Stimulated activated CD4-positive, alpha-beta T cell treated with anti-CD3 and anti-CD28 coated beads, TNF-alpha, amount 100 ng/mL, for 24 hours (primary cell): Measurements from ENCODE around the gene FBXW4.

Source experiments
- DNase-seq, 3 experiments: peaks; one replicate each; pipeline ENCODE4 v3.0.0-alpha.2; 2020; ENCODE audit warnings: low read depth in 3 of 3

FBXW4 gene, protein sequence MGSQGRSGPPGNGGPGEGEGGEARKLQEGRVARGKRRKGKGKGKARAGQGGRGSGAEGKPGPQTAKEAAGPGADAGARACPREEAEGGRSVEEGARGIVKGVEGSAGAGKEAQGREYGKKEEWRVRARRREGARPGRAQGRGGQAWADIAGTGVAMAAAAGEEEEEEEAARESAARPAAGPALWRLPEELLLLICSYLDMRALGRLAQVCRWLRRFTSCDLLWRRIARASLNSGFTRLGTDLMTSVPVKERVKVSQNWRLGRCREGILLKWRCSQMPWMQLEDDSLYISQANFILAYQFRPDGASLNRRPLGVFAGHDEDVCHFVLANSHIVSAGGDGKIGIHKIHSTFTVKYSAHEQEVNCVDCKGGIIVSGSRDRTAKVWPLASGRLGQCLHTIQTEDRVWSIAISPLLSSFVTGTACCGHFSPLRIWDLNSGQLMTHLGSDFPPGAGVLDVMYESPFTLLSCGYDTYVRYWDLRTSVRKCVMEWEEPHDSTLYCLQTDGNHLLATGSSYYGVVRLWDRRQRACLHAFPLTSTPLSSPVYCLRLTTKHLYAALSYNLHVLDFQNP

DNA sequence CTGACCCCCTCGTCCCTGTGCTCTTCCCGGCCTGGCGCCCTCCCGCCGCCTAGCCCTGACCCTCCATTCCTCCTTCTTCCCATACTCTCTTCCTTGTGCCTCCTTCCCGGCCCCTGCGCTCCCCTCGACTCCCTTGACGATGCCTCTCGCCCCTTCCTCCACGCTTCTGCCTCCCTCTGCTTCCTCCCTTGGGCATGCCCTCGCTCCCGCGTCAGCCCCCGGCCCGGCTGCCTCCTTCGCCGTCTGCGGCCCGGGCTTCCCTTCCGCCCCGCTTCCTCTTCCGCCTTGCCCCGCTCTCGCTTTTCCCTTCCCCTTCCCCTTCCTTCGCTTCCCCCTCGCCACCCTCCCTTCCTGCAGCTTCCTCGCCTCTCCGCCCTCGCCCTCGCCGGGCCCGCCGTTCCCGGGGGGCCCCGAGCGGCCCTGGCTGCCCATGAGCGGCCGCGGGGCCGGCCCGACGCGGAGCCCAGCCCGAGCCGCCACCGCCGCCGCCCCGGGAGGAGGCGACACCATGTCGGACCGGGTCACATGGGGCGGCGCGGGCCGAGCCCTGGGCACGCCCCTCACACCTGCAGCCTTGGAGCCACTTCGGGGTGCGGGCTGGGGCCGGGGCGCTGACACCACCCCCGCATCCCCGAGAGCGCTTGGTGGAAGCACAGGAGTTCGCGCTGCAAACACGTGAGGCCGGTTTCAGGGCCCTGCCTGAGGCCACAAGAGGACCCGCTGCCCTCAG, at the start of gene FBXW4:
FBXW4 (minus strand) TSS at position 497 of the 730 bp plus-strand sequence; CDS start at position 432, 65 bp downstream.
- peak; percentile 42 to 77 (median 55) for DNase-seq

DNA sequence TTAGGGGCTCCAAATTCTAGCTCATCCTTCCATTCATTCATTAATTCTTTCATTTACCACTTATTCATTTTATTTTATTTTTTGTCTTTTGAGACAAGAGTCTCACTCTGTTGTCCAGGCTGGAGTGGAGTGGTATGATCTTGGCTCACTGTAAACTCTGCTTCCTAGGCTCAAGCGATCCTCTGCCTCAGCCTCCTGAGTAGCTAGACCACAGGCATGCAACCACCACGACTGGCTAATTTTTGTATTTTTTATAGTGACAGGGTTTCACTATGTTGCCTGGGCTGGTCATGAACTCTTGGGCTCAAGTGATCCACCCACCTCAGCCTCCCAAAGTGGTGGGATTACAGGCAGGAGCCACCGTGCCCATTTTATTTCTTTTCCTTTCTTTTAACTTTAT, 49.3 kb upstream of the FBXW4 start:
- DNase-seq, result no peak

DNA sequence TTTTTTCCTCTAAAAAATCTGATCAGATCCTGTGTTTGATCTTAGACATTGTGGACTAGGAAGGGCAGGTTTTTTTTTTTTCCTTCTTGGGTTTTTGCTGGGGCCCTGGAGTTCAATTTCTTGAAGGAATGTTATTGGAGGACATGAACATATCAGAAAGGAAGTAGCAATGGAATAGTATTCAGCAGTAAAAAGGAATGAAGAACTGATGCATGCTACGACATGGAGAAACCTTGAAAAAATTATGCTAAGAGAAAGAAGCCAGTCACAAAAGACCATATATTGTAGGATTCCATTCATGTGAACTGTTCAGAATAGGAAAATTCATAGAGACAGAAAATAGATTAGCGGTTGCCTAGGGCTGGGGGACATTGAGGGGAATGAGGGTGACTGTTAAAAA, 47.0 kb upstream of the FBXW4 start:
- DNase-seq, result no peak

DNA sequence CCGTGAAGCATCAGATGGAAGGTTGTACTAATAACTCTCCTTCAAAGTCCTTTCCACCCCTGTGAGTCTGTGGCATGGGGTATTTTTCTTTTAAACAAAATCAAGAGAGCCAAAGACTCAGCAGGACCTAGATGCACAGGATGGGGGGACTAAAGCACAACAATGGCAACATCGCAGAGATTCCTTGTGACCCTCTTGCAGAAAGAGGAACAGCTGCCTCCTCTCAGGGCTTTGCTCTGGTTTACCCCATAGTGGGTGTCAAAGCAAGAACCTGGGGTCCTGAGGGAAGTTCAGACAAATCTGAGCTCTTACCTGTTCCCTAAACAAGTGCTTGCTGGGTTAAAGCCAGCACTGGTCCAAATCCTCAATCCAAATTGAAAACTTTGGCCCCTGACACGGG, 41.7 kb upstream of the FBXW4 start:
- no peak for DNase-seq

DNA sequence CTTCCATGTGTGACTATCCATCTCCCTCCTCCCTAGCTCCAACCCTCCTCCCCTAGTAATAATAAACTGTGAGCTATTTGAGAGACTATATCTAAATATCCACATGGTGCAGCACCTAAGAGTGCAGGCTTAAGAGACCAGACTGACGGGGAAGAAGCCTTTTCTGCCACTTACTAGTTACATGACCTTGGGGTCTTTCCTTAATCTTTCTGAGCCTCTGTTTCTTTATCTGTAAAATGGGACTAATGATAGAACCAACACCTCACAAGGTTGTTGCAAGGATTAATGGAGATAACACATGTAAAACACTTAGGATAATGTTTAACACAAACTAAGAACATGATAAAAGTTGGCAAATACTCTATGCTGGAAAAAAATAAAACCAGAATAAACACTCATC, 37.1 kb upstream of the FBXW4 start:
- DNase-seq, result no peak

DNA sequence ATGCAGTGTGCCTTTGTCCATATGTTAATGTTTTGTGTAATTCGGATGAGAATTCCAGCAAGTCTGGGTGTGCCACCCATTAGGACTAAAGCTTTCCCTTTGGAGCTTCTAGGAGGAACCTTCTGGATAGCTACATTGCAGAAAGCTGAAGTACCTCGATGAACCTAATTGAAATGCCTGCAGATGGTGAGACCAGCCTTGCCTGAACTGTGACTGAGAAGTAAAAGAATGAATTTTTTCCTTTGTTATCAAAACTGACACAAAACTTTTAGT, 31.1 kb upstream of the FBXW4 start:
- DNase-seq, result no peak

DNA sequence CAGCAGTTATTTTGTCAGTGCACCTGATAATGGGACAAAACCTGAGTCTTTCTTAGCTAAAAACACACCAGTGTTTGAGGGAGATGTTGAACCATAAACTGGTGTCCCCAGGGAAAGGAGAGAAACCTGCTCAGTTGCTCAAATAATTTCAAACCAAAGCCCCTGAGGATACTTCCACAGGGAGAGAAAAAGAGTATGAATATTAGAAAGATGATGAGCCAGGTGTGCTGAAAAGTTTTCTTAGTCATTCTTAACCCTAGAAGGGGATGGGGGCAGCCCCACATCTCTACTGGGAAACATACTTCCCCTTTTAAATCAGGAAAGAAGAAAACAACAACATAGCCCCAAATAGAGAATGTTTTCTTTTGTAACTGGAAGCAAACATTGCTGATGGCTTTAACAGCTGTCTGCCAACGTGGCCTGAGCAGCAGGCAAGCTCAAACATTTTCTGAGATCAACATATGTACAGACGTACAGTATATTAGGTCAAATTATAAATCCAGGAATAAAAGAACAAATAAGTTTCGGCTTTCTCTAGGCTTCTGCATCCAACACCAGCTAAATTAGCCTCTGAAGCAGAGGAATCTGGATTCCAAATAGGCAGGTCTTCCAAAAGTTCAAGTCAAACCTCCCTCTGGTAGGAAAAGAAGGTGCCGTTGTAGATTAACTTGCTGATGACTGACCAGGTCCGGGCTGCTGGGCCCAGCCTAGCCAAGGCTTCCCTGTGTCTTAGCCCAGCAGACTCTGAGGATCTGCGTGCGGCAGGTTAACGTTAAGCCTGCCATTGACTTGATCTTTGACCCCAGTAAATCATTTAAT, 30.5 kb upstream of the FBXW4 start:
- DNase-seq, result no peak

DNA sequence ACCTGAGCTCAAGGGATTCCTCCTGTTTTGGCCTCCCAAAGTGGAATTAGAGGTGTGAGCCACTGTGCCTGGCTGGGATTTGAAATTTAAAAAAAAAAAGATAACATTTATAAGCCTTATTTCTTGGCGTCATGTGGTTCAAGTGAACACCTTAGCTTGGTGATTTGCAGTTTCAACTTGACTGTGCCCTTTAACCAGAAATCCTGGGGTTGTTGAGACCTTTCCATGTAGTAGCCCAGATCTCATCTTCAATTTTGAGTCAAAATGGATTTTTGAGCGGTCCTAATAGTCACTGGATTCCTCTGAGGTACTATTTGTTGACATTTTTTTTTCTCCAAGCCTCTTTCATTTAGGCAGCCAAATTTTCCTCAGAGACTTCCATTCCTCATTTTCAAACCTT, 29.5 kb upstream of the FBXW4 start:
- no peak for DNase-seq

DNA sequence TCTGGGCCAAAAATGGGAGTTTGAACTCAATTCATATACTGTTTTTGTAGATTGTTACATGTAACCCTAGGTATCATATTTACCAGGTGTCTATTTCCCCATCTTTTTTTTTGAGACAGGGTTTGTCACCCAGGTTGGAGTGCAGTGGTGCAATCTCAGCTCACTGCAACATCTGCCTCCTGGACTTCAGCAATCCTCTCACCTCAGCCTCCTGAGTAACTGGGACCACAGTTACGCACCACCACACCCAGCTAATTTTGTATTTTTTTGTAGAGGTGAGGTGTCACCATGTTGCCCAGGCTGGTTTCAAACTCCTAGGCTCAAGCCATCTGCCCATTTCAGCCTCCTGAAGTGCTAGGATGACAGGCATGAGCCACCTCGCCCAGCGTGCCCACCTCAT, 28.2 kb upstream of the FBXW4 start:
- DNase-seq, result no peak

DNA sequence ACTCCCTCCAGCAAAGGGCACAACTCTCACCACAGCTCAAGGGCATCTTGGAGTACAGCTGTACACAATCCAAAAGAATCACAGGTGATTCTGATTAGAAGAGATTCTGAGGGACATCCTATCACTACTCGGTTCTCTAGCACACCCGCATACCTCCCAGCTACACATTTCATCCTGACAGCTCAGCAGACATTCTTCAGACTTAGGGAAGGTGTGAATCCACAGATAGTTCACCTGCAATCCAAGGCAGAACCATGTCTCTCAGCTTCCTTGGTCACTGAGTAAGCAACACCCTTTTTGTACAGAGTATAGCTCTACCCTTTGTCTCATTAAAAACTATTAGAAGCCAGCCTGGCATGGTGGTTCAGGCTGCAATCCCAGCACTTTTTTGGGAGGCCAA, 26.8 kb upstream of the FBXW4 start:
- no peak for DNase-seq

DNA sequence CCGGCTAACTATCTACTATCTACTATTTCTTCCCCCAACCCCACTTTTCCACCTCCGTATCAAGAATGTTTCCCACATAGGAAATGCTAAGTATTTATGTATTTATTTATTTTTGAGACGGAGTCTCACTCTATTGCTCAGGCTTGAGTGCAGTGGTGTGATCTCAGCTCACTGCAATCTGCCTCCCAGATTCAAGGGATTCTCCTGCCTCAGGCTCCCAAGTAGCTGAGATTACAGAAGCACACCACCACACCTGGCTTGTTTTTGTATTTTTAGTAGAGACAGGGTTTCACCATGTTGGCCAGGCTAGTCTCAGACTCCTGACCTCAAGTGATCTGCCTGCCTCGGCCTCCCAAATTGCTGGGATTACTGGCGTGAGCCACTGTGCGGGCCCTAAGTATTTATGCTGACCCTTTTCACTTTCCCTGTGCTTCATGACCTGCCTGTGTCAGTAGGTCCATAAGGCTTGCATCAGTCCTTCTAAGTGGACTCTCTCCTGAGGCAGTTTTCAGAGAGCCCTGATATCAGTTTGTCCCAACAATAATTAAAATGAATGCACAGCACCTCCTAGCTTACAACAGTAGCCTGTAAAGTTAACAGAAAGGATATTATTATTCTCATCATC, 25.7 kb upstream of the FBXW4 start:
- no peak for DNase-seq

DNA sequence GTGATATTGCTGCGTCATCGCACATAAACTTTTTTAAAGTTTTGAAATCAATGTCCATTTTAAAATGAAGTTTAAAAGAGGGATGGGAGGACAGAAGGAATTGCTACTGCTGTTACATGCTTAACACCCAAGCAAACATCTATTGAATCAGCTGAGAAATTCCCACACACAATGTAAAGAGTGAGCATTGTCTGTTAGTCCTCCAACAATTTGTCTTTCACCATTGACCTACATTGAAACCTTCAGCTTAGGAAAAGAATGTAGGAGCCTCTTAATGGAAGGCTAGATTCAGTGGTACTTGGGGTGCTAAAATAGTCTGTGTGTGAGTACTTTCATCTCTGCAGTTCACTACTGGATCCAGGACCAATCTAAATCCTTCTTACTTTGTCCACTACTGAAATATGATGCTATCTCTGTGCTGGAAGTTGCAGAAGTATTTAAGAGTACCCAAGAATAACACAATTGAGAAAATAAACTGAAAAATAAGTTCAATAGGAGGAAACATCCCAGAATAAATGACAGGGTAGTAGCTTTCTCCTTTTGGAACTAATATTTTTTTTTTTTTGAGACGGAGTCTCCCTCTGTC, 23.8 kb upstream of the FBXW4 start:
- DNase-seq, result no peak

DNA sequence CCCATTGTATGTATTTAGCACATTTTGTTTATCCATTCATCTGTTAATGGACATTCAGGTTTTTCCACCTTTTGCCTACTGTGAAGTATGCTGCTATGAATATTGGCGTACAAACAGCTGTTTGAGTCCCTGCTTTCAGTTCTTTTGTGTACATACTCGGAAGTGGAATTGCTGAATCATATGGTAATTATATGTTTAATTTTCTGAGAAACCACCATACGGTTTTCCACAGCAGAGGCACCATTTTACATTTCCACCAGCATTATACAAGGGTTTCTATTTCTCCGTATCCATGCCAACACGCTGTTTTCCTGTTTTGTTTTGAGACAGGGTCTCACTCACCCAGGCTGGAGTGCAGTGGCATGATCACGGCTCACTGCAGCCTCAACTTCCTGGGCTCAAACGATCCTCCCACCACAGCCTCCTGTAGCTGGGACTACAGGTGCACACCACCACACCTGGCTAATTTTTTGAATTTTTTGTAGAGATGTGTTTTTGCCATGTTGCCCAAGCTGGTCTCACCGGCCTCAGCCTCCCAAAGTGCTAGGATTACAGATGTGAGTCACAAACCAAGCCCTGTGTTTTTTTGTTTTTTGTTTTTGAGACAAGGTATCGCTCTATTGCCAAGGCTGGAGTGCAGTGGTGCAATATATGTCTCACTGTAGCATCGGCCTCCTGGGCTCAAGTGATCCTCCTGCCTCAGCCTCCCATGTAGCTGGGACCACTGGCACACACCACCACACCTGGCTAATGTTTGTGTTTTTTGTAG, 22.1 kb upstream of the FBXW4 start:
- peak in 1 of 3 experiments; percentile 7 for DNase-seq

DNA sequence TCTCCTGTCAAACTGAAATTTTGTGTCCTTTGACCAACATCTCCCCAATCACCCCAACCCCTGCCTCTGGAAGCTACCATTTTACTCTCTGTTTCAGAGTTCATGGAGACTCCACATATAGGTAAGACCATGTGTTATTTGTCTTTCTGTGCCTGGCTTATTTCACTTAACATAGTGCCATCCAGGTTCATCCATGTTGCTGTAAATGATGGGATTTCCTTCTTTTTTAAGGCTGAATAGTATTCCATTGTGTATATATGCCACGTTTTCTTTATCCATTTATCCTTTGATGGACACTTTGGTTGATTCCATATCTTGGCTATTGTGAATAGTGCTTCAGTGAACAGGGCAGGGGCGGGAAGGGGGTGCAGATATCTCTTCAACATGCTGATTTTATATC, 18.0 kb upstream of the FBXW4 start:
- DNase-seq, result no peak

DNA sequence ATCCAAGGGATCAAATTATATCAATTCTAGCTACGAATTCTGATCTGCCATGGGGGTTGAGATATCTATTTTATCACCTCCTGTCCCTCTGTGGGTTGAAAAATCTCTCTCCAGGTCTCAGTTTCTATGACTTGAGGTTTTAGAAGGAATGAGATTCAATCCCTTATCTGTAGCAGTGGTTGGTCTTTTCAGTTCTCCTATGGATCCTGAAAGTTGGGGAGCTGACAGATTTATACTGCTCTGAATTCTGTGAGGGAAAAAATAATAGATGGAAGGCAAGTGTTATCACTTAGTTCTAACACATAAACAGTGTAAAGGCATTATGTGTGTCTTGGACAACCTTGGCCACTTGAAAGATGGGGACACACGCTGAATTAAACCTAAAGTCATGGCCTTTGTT, 15.8 kb upstream of the FBXW4 start:
- DNase-seq, result no peak

DNA sequence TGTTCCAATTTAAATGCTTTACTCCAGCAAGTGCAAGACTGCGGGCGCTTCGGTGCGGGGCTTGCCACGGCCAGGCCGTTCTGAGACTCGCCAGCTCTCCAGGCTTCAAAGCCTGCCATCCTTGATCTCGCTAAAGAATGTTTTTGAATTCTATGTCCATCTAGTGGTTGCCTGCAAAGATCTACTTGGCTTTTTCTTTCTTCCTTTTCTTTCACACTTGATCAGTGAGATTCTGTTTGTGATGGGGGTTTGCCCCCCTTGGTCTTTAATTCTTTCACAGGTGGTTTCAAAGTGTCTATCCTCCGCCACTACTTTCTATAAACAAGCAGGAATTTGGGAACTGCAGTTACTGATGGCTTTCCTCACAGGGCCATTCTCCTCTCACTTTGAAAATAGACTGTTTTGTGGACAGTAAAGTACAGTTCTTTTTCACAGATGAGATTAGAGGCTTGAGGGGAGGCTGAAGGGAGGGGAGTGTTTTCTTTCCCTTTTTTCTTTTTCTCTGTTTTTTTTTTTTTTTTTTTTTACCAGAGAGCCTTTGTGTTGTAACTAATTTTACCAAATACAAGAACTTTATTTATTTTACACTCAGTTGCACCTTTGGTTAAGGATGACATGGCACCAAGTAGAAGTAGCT, 15.2 kb upstream of the FBXW4 start:
- DNase-seq, result no peak

DNA sequence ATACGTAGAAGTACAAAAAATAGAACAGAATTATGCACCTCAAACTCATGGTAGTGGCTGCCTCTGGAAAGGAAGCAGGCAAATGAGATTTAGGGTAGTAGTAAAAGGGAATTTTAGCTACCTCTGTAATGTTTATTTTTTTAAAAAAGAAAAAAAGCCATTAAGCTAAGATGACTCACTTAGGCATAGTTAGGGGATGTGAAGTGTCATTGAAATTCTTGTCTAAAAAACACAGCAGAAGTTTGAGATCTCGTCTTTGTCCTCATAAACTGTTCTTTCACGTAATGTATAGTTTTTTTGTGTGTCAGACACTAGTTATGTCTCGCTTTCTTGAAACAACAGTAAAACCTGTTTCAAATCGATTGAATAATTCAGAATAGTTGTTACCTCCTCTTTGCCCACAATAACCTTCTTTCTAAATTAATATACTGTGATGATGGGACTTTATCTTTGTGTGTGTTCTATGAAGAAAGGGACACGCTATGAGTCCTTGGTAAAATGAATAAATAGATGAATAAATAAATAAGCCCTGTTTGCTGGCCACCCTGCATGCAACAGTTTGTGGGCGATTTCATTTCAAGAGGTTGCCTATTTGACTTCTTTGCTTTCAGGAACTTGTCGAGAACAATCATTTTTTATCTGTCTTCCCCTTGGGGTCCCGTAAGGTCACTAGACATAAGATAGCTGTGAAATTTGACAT, 14.5 kb upstream of the FBXW4 start:
- no peak for DNase-seq

DNA sequence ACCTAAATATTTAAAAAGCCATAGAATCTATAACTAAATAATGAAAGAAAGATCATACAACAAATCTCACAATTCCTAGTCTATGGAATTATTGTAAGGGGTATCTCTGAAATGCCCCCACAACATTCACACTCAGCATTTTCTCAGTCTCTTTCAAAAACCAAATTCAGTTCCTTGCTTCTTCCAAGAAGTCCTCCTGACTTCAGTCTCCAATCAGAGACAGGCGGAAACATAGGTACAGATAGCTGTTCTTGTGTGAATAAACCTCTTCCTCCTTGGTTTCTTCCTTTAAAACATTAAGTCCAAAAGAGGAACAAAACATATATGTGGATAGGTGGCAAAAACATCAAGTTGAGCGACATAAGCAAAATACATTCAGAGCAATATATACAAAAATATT, 13.9 kb upstream of the FBXW4 start:
- no peak for DNase-seq

DNA sequence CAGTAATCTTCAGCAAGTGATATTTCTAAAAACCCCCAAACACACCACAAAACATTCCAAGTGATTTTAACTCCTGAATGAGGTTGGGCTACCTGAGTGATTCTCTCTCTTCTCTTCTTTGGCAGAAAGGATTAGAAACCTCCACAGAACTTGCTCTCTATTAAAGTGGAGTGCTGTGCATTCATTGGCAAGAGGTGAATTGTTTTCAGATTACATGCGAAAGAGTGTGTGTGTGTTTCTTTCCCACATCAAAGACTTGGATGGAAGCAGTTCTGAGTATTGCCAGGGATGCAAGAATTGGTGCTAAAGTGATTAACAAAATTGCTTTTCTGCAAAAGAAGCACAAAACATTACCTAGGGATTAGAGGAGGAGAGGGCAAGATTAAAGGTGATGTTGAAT, 13.1 kb upstream of the FBXW4 start:
- DNase-seq, result no peak

DNA sequence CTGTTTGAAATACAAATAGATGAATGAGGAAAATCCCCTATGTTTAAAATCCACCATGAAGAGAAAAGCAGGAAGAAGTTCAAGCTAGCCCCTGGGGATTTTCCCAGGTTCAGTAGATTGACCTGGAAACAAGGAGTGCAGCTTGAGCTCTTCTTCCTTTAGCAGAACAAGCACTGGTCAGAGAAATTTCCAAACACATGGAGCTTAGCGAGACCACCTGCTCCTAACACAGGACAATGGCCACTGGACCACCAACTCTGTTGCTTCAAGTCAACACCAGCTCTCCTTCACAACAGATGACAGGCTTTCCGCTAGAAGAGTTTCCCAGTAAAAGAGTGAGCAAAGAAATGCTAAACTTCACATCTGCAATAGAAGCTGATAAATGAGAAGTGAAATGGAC, 9.4 kb upstream of the FBXW4 start:
- DNase-seq, result no peak
